NCI-H748 (cell line): ENCODE results near the gene PHF10.

Source experiments
- DNase-seq: peaks from one replicate; lab custom pipeline; 2025; ENCODE audit not compliant: unreplicated experiment; lab: John Stamatoyannopoulos, UW

Gene PHF10

DNA sequence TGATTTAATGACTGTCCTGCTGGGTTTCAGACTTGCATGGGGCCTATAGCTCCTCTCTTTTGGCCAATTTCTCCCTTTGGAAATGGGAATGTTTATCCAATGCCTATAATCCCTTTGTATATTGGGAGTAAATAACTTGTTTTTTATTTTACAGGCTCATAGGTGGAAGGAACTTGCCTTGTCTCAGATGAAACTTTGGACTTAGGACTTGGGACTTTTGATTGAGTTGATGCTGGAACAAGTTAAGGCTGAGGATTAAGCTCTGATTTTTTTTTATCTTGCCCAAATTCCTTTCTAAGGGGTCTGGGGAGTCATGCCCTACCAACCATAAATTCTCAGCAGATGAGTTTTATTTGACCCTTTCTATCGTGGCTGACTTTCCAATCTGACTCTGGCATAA, 46.0 kb downstream of the PHF10 start:
- no peak for DNase-seq

DNA sequence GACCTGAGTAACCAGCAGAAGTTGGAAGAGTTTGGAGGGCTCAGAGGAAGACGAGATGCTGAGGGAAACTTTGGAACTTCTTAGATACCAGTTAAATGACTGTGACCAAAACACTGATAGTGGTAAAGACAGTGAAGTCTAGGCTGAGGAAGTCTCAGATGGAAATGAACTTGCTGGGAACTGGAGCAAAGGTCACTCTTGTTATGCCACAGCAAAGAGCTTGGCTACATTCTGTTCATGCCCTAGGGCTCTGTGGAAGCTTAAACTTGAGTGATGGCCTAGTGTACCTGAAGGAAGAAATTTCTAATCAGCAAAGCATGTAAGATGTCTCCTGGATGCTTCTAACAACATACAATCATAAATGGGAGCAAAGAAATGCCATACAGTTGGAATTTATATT, 47.2 kb downstream of the PHF10 start:
- DNase-seq = no peak

DNA sequence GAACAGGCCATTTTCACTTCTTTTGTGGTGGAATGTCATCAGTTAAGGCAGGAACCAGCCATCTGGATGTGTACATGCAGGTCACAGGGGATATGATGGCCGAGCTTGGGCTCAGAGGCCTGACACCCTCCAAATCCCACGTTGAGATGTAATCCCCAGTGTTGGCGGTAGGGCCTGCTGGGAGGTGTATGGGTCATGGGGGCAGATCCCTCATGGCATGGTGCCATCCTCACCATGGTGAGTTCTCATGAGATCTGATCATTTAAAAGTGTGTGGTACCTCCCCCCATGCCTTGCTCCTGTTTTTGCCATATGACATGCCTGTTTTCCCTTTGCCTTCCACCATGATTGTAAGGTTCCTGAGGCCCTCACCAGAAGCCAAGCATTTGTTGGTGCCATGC, 49.3 kb downstream of the PHF10 start:
- DNase-seq = no peak

DNA sequence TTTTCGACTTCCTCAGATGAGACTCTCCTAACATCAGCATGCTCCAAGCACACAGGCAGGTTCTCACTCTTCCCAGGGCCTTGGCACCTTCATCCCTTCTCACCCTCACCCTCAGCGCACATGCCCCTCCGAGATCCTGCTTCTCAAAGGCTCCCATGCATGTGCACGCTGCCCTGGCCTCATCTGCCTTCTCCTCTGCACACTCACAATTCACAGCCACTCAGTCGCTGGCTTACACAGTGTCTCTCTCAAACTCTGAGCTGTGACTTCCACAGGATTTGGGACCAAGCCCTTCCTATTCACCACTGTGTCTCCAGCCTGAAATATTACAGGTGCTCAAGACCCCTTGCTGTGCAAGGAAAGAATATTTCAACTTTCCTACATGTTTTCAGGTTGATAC, 52.7 kb downstream of the PHF10 start:
- no peak for DNase-seq

DNA sequence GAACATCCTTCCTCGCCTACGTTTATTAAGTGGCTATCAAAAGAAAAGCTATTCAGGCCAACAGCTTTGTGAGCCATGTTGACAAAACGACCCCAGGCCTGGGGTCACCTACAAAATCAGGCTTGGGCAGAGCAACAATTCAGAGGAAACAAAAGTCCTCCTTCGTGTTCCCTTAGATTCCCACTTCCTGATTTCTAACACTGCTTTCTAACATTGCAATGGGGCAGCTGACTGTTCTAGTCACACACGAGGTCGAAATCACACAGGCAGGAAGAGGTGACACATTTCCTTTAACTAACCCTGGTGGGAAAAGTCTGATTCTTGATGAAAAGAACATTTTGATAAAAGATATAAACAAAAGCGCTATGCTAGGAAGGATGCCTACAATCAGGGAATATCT, 54.4 kb downstream of the PHF10 start:
- no peak for DNase-seq

DNA sequence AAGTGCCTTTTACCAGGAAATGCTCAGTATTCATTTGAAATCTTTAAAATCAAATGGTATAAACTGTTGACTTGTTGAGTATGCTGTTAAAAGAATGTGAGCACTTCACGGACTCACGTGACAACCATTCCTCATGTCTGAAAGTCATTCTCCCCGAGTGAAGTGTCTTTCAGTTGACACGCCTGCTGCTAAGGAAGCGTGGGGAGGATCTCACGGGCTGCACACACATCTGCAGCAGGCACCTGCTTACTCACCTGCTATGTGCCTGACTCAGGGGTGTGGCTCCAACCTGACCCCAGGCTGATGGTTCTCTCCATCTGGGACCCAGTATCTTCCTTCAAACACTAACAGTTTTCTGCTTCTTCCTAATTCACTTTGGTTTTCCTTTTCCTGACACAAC, 55.2 kb downstream of the PHF10 start:
- DNase-seq = peak; percentile 19

DNA sequence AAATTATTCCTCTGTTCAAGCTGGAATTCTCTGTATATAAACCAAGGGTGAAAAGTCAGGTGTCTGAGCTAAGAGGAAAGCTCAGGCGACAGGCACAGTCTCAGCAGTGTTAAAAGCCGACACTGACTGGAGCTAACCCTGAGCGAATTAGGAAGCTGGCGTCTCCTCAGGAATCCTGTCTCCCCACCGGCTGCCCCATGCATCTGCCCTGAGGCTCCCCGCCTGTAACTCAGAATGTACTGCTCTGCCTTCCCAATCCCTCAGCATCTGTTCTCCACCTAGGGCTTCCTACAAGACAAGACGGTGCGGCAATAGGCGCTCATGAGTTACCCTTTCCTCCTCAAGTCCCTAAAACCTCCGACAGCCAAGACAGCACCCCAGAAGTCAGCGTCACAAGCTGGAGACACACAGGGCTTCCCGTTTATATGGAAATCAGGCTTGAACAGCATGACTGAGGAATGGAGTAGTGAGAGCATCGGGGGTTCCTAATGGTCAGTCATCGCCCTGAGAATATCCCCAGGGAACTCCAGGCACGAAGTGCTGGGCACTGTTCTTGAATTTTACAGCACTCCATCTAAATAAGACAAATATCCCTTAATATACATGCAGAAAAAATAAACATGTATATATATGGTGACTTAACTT, 56.0 kb downstream of the PHF10 start:
- DNase-seq = no peak

DNA sequence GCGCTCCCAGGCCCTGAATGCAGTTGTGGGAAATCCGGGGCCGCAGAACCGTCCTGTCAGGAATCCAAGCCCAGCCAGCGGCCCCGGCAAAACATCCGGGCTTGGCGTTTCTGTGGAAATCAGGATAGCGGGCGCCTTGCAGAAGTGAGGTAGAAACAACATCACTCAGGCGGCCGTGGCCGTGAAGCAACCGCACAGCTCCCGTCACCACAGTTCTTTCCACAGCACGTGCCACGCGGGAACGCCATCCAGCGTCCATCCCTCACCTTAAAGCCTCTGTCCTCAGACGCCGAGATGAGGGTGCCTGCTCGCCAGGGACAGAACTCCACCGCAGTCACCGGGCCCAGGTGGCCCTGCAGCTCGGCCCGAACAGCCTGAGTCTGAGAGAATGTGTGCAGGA, 56.6 kb downstream of the PHF10 start:
- no peak for DNase-seq

DNA sequence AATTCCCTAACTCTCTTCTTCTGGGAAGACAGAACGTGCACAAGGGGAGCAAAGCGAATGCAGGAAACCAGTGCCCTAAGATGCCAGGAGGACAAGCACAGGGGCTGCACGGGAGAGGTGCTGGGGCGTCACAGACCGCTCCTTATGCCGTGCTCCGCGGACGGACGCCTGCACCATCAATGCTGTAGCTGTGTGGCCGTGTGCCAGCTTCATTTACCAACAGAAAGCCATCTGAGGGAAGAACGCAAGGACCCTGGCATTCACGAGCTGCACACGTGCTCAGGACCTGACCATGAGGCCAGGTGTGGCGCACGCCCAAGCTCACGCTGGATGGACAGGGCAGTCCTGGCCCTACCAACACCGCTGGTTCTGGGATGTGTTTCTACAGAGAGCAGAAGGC, 57.9 kb downstream of the PHF10 start:
- no peak for DNase-seq

DNA sequence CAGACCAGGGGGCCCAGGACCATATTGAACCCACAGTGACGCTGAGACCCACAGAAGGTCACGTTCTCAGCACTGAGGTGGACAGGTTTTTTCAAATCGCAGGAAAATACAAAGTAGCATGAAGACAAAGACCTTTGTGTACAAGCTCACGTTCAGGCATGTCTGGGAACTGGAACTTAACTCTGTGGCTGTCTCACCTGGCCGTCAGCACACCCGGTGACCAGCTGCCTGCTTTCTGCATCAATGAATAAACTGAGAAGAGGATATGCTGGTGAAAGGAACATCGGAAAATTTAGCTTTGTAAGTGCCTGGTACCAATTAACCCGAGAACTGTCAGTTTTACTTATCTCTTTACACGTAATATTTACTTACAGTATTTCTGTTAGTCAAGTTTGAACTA, 59.0 kb downstream of the PHF10 start:
- peak; percentile 47 for DNase-seq

DNA sequence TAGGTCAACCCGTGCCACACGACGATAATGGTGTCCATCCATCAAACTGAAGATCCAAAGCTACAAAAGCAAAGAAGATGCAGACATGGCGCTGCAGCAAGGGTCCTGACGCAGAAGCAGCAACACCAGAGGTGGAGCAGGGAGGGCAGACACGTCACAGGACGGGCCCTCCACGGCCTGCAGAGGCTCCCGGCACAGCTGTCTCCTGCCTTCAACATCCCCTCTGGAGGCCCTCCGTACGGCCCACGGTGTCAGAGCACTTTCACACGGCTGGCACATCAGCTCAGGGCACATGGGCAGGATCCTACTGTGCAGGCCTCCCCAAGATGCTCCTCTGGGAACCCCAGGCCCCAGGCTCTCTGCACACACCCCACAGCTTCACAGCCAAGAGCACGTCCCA, 60.1 kb downstream of the PHF10 start:
- no peak for DNase-seq

DNA sequence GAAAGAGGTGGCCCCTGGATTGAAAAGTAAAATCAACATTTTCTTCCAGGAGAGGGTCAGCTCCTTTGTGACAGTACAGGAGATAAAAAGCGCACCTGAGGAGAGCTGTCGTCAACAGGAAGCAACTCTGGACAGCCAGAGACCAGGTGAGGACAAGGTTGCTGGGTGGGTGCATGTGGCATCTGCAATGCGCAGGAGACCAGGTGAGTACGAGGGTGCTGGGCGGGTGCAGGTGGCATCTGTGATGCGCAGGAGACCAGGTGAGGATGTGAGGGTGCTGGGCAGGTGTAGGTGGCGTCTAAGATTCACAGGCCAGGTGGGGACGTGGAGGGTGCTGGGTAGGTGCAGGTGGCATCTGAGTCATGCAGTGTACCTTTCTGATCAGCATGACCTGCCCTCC, 60.8 kb downstream of the PHF10 start:
- peak; percentile 22 for DNase-seq

DNA sequence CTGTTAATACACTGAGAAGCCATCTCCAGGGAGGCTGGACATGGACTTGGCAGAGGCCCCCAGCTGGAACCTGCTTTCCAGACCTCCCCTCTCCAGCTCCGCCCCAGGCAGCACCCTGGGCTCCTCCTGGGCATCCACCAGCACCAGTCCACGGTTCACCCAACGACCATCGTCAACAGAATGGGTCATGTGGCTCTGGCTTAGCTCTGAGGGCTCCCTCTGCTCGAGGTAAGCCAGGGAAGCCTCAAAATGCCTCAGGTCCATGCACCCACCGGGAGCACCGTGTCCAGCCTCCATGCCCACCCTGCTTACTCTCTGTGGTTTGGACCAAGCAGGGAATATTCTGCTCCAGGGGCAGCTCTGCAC, 62.9 kb downstream of the PHF10 start:
- no peak for DNase-seq

DNA sequence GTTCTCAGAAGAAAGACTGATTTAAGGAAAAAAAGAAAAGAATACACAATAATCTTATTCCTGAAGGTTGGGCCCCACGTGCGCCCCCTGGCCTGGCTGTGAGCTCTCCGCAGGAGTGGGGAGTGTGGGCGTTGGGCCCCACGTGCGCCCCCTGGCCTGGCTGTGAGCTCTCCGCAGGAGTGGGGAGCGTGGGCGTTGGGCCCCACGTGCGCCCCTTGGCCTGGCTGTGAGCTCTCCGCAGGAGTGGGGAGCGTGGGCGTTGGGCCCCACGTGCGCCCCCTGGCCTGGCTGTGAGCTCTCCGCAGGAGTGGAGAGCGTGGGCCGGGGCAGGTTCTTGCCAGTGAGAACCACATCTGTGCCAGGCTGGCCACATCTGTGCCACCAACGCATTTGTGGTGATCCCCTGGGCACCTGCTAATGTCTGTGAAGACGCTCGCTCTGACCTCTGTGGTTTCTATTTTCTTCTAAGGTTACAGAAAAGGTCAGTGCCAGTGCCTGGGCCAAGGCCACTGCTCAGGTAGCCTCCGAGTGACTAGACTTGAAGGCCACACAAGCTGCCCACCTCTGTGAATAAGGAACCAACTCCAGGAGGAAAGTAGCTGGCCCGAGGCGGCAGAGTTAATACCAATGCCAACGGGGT, 63.4 kb downstream of the PHF10 start:
- DNase-seq = no peak

DNA sequence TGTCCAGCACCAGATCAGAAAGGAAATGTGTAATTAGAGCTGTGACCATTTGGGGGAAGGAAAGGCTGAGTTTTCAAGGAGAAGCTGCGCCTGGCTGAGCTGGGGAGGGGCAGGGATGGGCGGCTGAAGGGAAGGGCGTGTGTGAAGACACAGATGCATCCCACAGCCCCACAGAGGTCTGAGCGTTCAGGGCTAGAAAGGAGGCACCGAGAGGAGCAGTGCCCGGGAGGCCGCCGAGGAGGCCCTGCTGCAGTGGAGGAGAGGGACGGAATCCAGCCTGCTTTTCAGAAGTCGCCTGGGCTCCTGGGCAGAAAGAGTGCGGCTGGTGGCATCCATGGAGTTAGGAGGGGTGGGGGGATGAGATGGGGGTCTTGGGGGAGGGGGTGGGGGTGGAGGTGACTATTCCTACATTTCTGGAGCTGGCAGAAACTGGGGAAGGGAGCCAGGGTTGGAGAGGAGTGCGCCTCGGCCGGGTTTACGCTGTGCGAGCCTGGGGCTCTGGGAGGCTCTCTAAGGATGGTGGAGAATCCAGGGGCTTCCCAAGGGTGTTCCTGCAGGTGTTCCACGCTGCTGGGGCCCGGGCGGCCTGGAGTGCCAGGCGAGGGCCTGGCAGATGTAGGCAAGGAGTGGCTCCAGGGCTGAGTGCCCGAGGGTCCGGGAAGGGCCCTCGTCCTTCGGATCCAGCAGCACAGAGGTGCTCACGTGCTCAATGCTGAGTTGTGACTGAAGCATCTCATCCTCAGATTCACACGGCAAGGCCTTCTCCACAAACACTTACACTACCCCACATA, 64.3 kb downstream of the PHF10 start:
- no peak for DNase-seq

DNA sequence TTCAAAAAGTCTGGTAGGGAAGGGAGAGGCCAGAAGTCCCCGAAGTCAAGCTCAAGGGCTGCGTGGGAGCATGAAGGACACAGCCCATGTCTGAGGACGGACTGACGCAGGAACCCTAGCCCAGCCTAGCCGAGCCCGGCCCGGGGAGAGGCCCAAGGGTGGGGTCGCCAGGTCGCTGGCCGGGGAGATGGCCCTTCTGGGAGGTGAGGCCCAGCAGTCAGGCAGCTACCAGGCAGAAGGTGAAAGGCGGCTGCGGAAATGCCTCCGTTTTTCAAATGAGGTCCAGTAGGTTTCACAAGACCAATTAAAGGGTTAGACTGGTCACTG, 67.1 kb downstream of the PHF10 start:
- DNase-seq = no peak

DNA sequence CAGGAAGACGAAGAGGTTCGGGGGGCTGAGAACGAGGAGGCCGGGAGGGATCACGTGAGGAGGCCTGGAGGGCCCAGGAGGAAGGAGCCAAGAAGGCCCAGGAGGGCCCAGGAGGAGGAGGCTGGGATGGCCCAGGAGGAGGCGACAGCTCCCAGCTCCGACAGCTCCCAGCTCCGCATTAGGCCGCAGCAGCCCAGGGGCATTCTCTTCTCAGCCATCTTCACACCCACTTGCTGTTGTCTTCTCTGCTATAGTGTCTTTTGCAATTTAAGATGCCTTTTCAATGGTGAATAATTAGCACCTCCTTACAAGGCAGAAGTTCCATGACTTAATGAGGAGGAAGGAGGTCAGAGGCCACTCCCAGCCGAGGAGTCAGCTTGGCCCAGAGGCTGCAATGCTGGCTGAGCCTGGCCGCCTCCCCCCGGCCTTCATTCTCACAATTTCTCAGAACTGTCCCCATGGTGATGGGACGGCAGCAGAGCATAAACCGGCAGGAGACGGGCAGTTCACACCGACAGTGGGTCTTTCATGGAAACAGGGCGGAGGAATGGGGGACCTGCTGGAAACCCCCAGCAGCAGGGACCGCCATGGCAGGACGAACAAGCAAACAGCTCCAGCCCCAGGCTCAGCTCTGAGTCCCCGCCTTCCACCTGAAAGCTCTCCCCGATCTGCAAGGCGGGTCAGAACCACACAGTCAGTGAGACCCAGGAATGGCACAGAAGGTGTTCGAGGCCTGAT, 67.6 kb downstream of the PHF10 start:
- DNase-seq = no peak

DNA sequence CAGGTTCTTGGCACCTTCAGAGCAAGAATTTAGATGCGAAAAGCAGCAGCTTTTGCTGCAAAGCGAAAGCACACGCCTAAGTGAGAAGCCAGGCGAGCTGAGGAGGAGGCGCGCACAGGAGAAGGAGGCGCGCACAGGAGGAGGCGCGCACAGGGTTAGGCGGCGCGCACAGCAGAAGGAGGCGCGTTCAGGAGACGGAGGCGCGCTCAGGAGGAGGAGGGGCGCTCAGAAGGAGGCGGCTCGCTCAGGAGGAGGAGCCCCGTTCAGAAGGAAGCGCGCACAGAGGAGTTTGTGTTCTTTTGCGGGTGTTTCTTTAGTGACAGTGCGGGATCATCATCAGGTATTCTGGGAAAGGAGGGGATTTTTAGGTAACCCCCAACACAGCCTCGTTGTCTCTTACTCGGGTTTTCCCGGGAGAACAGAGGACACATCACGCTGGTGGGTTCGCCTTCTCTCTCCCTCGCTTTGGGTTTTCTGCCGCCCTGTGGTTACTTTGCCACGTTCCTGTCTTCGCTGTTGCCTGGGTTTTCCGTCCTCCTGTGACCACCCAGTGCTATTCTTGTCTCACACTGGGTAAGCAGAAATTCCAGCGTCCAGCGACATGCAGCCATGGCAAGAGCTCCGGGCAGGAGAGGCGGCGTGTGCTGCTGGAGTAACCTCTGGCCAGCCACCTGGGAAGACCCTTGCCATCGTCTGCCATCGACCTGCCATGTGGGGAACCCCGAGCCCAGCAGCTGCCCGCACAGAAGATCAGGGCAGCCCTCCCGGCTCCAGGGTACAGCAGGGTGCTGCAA, 69.5 kb downstream of the PHF10 start:
- DNase-seq = peak; percentile 77
